Sigmoid colon (tissue), 4 donors: Measurements from ENCODE around the gene CYP39A1.

Source experiments
- EP300 ChIP-seq, 4 donors: sonication (generic); formaldehyde crosslinking; IDR thresholded peaks; one replicate each; pipeline ENCODE4 v1.6.1; 2017; ENCODE audit warnings: antibody characterized with exemption in 4 of 4
- POLR2A ChIP-seq, 2 donors: fragments of 450-650 bp; IDR thresholded peaks; one replicate each; pipeline ENCODE4 v1.6.1; 2016; ENCODE audit warnings: antibody characterized with exemption in 2 of 2, mild to moderate bottlenecking in 2 of 2, moderate library complexity in 2 of 2
- POLR2AphosphoS5 ChIP-seq, 4 donors: sonication (generic); formaldehyde crosslinking; IDR thresholded peaks; one replicate each; pipeline ENCODE4 v1.6.1; 2017; ENCODE audit warnings: antibody characterized with exemption in 4 of 4
- TF ChIP-seq, protein P1 (sequence below), 4 experiments: fragments of 450-650 bp in 3 of 4; fragments of 200-600 bp in 1 of 4; IDR thresholded peaks; one replicate each; pipeline ENCODE4 v1.5.1; 2016 to 2019; ENCODE audit warnings: antibody characterized with exemption in 4 of 4, mild to moderate bottlenecking in 3 of 4, moderate library complexity in 2 of 4

DNA sequence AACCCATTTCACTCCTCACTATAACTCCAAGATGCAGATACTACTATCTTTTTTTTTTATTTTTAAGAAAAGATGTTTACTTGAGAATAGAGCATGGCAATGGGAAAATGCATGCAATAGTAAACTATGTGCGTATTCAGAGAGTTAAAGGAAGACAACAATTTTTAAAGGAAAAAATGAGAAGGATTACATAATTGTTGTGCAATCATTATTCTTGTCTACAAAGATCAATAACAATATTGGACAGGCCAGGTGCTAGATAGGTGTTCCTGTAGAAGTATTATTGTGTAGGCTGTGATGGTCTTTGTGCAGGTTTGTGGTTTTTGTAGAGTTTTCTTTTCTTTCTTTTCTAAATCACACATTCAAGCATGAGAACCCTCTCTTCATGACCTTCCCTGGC lies 20.6 kb downstream of the CYP39A1 start:
- TF ChIP-seq POLR2A (IDR thresholded peaks at IDR 0.05), result no peak
- TF ChIP-seq, protein P1, sequence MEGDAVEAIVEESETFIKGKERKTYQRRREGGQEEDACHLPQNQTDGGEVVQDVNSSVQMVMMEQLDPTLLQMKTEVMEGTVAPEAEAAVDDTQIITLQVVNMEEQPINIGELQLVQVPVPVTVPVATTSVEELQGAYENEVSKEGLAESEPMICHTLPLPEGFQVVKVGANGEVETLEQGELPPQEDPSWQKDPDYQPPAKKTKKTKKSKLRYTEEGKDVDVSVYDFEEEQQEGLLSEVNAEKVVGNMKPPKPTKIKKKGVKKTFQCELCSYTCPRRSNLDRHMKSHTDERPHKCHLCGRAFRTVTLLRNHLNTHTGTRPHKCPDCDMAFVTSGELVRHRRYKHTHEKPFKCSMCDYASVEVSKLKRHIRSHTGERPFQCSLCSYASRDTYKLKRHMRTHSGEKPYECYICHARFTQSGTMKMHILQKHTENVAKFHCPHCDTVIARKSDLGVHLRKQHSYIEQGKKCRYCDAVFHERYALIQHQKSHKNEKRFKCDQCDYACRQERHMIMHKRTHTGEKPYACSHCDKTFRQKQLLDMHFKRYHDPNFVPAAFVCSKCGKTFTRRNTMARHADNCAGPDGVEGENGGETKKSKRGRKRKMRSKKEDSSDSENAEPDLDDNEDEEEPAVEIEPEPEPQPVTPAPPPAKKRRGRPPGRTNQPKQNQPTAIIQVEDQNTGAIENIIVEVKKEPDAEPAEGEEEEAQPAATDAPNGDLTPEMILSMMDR (IDR thresholded peaks at IDR 0.05), result no peak
- TF ChIP-seq EP300 (IDR thresholded peaks at IDR 0.05), result no peak
- no peak for TF ChIP-seq POLR2AphosphoS5 (IDR thresholded peaks at IDR 0.05)
